ENCODE data around the gene TGM1. TPM values are rescaled to one million over a fixed set of nuclear protein-coding genes. Genes with fewer than 3 reads are reported as not detected.

Gene TGM1
- polyA plus RNA-seq, 2 of the 4 experiments (the other 2 are of a cell fraction) = 0.61 to 1.3 TPM

DNA sequence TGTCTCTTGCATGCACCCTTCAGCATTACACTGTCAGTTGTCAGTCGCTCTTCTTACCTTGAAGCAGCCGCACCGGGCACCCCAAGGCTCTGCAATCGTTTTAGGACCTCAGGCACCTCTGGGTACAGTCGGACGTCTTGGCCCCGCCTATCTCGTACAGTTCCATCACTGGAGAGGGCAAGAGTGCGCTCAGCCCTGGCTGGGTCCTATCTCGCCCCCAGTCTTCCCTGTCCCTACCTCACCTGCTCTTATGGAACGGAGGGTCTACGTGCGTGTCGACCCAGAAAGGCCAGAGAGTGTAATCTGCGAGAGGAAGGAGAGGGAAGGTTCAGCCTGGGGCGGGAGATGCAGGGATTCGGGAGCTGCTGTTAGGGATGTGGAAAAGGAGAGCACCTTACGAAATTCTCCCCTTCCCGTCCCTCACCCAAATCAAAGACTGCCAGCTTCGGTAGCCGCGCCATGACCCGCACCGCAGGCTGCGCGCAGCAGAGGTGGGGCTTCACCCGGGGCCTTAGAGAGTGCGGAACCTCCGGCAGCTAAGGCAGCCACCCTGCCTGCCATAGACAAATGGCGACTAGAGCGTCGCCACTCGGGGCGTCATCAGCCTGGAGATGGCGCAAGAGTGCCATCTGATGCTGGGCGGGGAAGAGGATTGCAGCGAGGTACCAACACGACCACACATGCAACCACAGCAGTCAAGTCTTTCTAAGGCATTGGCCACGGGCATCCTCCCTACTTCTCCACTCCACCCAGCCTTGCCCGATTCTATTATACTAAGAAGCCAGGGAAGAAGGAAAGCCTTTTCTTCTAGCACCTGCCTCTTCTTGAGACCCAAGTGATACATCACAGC, 47.3 kb downstream of the TGM1 start, which contains the start of gene MDP1 (continued):
- TF ChIP-seq, protein P1, sequence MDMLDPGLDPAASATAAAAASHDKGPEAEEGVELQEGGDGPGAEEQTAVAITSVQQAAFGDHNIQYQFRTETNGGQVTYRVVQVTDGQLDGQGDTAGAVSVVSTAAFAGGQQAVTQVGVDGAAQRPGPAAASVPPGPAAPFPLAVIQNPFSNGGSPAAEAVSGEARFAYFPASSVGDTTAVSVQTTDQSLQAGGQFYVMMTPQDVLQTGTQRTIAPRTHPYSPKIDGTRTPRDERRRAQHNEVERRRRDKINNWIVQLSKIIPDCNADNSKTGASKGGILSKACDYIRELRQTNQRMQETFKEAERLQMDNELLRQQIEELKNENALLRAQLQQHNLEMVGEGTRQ (IDR thresholded peaks at IDR 0.05) = no peak
- TF ChIP-seq ZNF302 (CRISPR knock-in tag; IDR thresholded peaks at IDR 0.05) (no peak), BHLHE40 (IDR thresholded peaks at IDR 0.05; ENCODE audit: low read depth, low read length) (no peak), TP53 (CRISPR knock-in tag; IDR thresholded peaks at IDR 0.05) (no peak; the same call in 1 of the 2 replicates), MAFK (IDR thresholded peaks at IDR 0.05; ENCODE audit: partially characterized antibody) (no peak), RCOR1 (IDR thresholded peaks at IDR 0.05; ENCODE audit: low read depth, low read length) (no peak), NPAS2 (CRISPR knock-in tag; IDR thresholded peaks at IDR 0.05; ENCODE audit: borderline replicate concordance) (no peak), EHMT2 (IDR thresholded peaks at IDR 0.05; ENCODE audit: low read depth) (no peak), FOSB (CRISPR knock-in tag; IDR thresholded peaks at IDR 0.05) (no peak), ZC3H11A (IDR thresholded peaks at IDR 0.05) (no peak), NFE2L2 (conservative IDR thresholded peaks at IDR 0.05; ENCODE audit: low read length) (no peak), CEBPB (IDR thresholded peaks at IDR 0.05) (peak; percentile 60 to 96; a peak in 3 of 4 replicates), MAZ (IDR thresholded peaks at IDR 0.05; ENCODE audit: borderline replicate concordance, low read depth, low read length) (no peak), TFCP2L1 (CRISPR knock-in tag; IDR thresholded peaks at IDR 0.05) (no peak), HOXB13 (CRISPR knock-in tag; IDR thresholded peaks at IDR 0.05; ENCODE audit: low read depth) (no peak), ZFP36 (IDR thresholded peaks at IDR 0.05; ENCODE audit: borderline replicate concordance, partially characterized antibody) (no peak), HOXB5 (CRISPR knock-in tag; IDR thresholded peaks at IDR 0.05) (no peak), EHF (CRISPR knock-in tag; IDR thresholded peaks at IDR 0.05) (no peak), PHF8 (IDR thresholded peaks at IDR 0.05; ENCODE audit: borderline replicate concordance, low read depth) (peak; percentile 88; the same call in 1 of the 2 replicates)
- TF ChIP-seq, protein P2, sequence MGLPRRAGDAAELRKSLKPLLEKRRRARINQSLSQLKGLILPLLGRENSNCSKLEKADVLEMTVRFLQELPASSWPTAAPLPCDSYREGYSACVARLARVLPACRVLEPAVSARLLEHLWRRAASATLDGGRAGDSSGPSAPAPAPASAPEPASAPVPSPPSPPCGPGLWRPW (IDR thresholded peaks at IDR 0.05) = no peak
- TF ChIP-seq, protein P3, sequence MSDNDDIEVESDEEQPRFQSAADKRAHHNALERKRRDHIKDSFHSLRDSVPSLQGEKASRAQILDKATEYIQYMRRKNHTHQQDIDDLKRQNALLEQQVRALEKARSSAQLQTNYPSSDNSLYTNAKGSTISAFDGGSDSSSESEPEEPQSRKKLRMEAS (IDR thresholded peaks at IDR 0.05) = peak; percentile 81
- TF ChIP-seq, protein P4, sequence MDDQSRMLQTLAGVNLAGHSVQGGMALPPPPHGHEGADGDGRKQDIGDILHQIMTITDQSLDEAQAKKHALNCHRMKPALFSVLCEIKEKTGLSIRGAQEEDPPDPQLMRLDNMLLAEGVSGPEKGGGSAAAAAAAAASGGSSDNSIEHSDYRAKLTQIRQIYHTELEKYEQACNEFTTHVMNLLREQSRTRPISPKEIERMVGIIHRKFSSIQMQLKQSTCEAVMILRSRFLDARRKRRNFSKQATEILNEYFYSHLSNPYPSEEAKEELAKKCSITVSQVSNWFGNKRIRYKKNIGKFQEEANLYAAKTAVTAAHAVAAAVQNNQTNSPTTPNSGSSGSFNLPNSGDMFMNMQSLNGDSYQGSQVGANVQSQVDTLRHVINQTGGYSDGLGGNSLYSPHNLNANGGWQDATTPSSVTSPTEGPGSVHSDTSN (IDR thresholded peaks at IDR 0.05) = peak; percentile 68; the same call in 1 of the 2 replicates
- TF ChIP-seq, protein P5, sequence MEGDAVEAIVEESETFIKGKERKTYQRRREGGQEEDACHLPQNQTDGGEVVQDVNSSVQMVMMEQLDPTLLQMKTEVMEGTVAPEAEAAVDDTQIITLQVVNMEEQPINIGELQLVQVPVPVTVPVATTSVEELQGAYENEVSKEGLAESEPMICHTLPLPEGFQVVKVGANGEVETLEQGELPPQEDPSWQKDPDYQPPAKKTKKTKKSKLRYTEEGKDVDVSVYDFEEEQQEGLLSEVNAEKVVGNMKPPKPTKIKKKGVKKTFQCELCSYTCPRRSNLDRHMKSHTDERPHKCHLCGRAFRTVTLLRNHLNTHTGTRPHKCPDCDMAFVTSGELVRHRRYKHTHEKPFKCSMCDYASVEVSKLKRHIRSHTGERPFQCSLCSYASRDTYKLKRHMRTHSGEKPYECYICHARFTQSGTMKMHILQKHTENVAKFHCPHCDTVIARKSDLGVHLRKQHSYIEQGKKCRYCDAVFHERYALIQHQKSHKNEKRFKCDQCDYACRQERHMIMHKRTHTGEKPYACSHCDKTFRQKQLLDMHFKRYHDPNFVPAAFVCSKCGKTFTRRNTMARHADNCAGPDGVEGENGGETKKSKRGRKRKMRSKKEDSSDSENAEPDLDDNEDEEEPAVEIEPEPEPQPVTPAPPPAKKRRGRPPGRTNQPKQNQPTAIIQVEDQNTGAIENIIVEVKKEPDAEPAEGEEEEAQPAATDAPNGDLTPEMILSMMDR (IDR thresholded peaks at IDR 0.05) = peak; percentile 56
- TF ChIP-seq, protein P6, sequence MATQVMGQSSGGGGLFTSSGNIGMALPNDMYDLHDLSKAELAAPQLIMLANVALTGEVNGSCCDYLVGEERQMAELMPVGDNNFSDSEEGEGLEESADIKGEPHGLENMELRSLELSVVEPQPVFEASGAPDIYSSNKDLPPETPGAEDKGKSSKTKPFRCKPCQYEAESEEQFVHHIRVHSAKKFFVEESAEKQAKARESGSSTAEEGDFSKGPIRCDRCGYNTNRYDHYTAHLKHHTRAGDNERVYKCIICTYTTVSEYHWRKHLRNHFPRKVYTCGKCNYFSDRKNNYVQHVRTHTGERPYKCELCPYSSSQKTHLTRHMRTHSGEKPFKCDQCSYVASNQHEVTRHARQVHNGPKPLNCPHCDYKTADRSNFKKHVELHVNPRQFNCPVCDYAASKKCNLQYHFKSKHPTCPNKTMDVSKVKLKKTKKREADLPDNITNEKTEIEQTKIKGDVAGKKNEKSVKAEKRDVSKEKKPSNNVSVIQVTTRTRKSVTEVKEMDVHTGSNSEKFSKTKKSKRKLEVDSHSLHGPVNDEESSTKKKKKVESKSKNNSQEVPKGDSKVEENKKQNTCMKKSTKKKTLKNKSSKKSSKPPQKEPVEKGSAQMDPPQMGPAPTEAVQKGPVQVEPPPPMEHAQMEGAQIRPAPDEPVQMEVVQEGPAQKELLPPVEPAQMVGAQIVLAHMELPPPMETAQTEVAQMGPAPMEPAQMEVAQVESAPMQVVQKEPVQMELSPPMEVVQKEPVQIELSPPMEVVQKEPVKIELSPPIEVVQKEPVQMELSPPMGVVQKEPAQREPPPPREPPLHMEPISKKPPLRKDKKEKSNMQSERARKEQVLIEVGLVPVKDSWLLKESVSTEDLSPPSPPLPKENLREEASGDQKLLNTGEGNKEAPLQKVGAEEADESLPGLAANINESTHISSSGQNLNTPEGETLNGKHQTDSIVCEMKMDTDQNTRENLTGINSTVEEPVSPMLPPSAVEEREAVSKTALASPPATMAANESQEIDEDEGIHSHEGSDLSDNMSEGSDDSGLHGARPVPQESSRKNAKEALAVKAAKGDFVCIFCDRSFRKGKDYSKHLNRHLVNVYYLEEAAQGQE (IDR thresholded peaks at IDR 0.05) = 0 out of 2 replicates have a peak, but pooled peaks have one; percentile 29
